Activated naive CD8-positive, alpha-beta T cell treated with anti-CD3 and anti-CD28 coated beads for 36 hours (primary cell): ENCODE results near the gene KCNC4. TPM values are rescaled to one million over a fixed set of nuclear protein-coding genes. Genes with fewer than 3 reads are reported as not detected.

Source experiments
- DNase-seq: peaks from one replicate; pipeline ENCODE4 v3.0.0; 2021
- H3K27ac Mint-ChIP-seq: one replicate; pipeline ENCODE4 v1.8.0; 2022; ENCODE audit warnings: mild to moderate bottlenecking, moderate library complexity, mixed read lengths
- H3K27me3 Mint-ChIP-seq: one replicate; pipeline ENCODE4 v1.8.0; 2022; ENCODE audit warnings: mild to moderate bottlenecking, mixed read lengths
- H3K36me3 Mint-ChIP-seq: one replicate; pipeline ENCODE4 v1.8.0; 2021; ENCODE audit warnings: mild to moderate bottlenecking, mixed read lengths
- H3K4me1 Mint-ChIP-seq: one replicate; pipeline ENCODE4 v1.8.0; 2021; ENCODE audit warnings: mixed read lengths
- H3K4me3 Mint-ChIP-seq: one replicate; pipeline ENCODE4 v1.8.0; 2022; ENCODE audit warnings: mild to moderate bottlenecking, moderate library complexity, mixed read lengths
- H3K9me3 Mint-ChIP-seq: one replicate; pipeline ENCODE4 v1.8.0; 2022; ENCODE audit warnings: mixed read lengths
- total RNA-seq, 2 experiments: library from RNA; stranded (reverse); gene quantifications; one replicate each; pipeline ENCODE4 v1.2.3, GENCODE V29; 2021

Gene KCNC4
- 1 to 10 TPM; 6.9 to 8.0 TPM for total RNA-seq

DNA sequence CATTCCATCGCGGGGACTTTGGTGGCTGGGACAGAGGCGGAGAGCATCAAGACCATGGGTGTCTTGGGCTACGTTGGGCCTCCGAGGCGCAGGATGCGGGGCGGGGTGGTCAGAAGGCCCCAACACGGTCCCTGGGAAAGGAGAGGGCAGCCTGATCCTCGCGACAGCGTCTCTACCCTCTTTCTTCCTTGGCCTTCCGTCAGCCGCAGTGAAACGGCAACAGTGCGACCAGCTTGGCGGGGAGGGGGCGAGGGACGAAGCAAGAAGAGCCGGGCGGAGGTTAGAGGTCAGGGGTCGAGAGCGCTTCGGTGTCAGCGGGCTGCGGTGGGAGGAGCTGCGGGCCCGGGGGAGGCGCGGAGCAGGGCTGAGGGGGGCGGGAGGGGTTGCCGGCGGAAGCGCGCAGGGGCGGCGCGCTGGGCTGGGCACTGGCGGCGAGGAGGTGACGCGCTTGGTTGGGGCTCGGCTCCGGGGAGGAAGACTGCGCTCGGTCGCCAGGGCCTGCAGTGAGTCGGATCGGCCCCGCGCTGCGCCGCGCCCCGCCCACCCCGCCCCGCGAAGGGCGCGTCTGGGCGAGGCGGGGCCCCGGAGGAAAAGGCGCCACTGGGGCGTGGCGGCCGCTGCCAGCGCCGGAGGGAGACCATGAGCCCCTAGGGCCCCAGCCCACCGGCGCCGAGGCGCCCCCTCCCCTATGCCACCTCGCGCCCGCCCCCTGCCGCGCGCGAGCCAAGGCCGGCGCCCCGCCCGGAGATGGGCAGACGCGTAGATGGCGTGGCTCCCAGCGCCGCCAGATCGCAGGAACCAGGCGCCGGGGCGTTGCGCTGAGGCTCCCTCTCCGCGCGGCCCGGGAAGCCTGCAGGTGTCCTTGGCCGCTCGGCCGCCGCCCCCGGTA is at the start of gene KCNC4:
Gene KCNC4, plus strand, starts transcription at position 600 of the 889 bp plus-strand sequence. CDS start 1,186 bp downstream, outside the sequence.
- peak; percentile 93 for DNase-seq
- Mint-ChIP-seq H3K4me3 (peak within 1 kb of the TSS; percentile 87), H3K9me3 (no peaks in the 10 kb centered on the region), H3K27me3 (no peaks in the 10 kb centered on the region), H3K27ac (peak within 1 kb of the TSS; percentile 89), H3K4me1 (peaks cover 49% of the 10 kb centered on the region), H3K36me3 (no peaks in the 10 kb centered on the region)

DNA sequence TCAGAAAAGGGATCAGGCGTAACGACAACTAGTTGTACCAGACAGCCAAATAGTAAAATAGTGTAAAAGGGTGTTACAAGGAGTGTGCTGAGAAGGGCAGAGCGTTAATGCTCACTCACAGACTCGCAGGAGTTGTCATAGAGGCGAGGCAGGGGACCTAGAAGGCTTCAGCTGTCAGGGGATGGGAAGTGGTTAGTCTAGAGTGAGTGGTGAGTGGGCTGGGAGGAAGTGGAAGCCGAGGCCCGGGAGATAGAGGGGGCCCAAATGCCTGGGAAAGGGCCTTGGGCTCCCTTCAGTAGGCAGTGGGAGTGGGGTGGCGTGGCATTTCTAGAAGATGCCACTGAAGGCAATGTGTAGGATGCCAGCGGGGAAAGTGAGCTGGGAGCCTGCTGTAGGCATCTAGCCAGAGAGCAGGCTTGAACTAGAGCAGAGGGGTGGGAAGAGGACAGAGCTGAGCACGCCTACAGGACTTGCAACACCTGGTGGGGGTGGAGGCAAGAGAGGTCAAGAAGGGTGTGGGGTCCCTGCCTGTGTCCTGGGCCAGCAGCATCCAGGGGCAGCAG is 49.5 kb upstream of the KCNC4 start:
- Mint-ChIP-seq H3K27me3 (peaks cover 29% of the 10 kb centered on the region), H3K36me3 (no peaks in the 10 kb centered on the region), H3K27ac (no peak overlapping the region), H3K9me3 (no peaks in the 10 kb centered on the region), H3K4me3 (no peak overlapping the region), H3K4me1 (peaks cover 4% of the 10 kb centered on the region)
- DNase-seq, result no peak

DNA sequence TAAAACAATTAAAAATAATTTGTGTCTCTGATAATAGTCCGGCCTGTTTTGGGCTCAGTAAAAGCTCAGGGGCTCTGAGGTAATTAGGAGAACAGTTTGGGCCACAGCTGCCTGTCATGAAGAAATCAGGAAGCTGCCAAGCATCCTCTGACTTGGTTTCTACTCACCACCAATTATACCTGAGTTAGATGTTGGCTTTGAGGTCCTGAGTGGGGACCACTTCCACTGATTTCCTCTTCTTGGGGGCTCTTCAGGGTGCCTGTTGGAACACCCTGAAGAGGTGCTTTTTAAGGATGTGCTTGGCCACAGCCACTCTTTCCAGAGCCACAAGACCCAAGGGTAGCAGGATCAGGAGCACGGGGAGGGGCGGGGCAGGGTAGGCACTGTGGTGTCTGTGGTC is 48.9 kb upstream of the KCNC4 start:
- Mint-ChIP-seq H3K36me3 (no peaks in the 10 kb centered on the region), H3K9me3 (no peaks in the 10 kb centered on the region), H3K4me3 (no peak overlapping the region), H3K4me1 (peaks cover 4% of the 10 kb centered on the region), H3K27me3 (peaks cover 25% of the 10 kb centered on the region), H3K27ac (no peak overlapping the region)
- DNase-seq, result no peak

DNA sequence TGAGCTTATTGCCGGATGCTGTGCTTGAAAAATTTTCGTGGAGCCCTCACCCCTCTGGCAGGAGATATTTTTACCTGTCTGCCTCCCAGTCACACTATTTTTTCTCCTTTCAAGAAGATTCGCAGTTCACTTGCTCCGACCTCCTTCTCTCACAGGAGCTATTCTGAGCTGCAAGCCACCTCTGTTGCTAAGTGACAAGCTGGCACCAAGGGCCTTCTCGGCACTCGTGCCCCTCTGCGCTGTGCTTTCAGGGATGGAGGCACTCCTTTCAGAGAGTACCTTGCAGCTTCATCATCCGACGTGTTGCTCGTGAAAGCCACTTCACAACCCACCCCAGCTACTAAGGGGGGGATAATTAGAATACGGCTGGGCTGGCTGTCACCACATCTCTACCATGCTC is 48.3 kb upstream of the KCNC4 start:
- Mint-ChIP-seq H3K9me3 (no peaks in the 10 kb centered on the region), H3K4me3 (no peak overlapping the region), H3K27me3 (peaks cover 19% of the 10 kb centered on the region), H3K4me1 (peaks cover 4% of the 10 kb centered on the region), H3K27ac (no peak overlapping the region), H3K36me3 (no peaks in the 10 kb centered on the region)
- DNase-seq, result no peak

DNA sequence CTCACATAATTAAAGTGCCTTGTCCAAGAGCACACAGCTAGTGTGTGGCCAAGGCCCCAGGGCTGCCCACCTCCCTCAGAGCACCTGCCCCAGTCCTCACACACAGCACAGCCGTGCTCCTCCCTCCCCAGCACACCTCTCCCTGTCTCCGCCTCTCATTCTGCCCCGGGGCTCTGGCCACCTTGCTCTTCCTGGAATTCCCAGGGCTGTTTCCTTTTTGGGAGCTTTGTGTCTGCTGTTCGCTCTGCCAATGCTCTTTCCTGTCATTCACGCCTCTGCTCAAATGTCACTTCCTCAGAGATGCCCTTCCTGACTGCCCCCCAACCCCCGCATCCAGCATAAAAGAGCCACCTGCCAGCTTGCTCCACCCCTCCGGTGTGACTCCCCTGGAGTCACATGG is 46.5 kb upstream of the KCNC4 start:
- peaks cover 4% of the 10 kb centered on the region for H3K4me1 Mint-ChIP-seq
- no peaks in the 10 kb centered on the region for H3K9me3 Mint-ChIP-seq
- H3K36me3 Mint-ChIP-seq, result no peaks in the 10 kb centered on the region
- H3K27me3 Mint-ChIP-seq, result peaks cover 9% of the 10 kb centered on the region
- DNase-seq, result no peak
- H3K4me3 Mint-ChIP-seq, result no peak overlapping the region
- H3K27ac Mint-ChIP-seq, result no peak overlapping the region

DNA sequence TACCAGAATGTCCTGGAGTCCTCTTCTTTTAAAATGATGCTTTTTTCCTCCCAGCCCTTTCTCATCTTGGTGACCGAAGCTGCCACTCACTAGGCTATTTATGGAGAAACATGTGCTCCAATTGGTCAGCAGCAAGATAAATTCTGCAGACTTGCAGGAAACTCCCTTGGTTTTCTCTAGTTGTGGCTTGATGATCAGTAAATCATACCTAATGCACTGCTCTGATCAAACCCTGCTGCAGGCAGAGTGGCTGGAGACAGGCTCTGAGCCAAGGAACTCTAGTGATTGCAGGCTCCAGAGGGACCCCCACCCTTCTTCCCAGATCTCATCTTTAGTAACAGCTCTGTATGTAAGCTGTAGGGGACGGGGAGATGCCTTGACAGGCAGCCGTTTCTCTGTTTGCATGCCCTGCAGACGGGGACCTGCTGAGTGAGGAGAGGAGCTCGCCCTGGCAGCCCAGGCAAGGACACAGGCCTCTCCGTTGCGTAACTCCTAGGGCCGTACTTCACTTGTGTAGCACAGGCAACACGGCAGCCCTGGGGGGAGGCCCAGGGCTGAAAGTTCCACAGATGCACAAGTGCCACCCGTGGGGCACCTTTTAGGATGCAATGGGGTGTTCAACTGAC is 45.3 kb upstream of the KCNC4 start:
- Mint-ChIP-seq H3K9me3 (no peaks in the 10 kb centered on the region), H3K27me3 (no peaks in the 10 kb centered on the region), H3K4me3 (no peak overlapping the region), H3K27ac (no peak overlapping the region), H3K36me3 (no peaks in the 10 kb centered on the region), H3K4me1 (peaks cover 4% of the 10 kb centered on the region)
- no peak for DNase-seq

DNA sequence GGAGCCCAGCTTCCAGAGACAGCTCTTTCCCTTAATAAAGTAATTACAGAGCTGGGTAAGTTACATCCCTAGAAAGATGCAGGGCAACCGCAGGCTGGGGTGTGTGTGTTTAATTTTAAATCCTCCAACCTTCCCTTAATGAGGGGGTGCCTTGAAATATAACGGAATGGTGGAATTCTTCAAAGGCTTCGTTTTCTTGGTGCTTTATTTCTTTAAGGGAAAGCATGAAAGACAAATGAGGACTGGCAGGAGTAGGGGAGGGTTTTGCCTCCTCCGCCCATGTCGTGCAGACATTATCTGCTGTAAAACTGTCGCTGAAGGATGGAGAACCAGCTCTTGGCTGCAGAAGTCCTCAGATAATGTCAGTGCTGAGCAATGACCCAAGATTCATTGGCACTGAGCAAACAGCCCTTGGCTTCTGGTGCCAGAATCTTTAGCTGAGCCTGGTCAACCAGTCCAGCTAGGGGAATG is 44.3 kb upstream of the KCNC4 start:
- no peaks in the 10 kb centered on the region for H3K9me3 Mint-ChIP-seq
- no peak for DNase-seq
- H3K27ac Mint-ChIP-seq, result no peak overlapping the region
- H3K4me1 Mint-ChIP-seq, result peaks cover 4% of the 10 kb centered on the region
- H3K27me3 Mint-ChIP-seq, result no peaks in the 10 kb centered on the region
- H3K4me3 Mint-ChIP-seq, result no peak overlapping the region
- no peaks in the 10 kb centered on the region for H3K36me3 Mint-ChIP-seq

DNA sequence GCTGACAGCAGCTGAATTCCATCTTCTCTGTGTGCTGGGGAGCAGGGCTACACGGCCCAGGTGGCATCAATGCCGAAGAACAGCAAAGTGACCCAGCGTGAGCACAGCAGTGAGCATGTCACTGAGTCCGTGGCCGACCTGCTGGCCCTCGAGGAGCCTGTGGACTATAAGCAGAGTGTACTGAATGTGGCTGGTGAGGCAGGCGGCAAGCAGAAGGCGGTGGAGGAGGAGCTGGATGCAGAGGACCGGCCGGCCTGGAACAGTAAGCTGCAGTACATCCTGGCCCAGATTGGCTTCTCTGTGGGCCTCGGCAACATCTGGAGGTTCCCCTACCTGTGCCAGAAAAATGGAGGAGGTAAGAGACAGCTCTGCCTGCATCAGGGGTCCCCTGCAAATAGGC is 43.3 kb upstream of the KCNC4 start:
- no peaks in the 10 kb centered on the region for H3K36me3 Mint-ChIP-seq
- no peak overlapping the region for H3K4me3 Mint-ChIP-seq
- DNase-seq, result no peak
- H3K4me1 Mint-ChIP-seq, result peaks cover 4% of the 10 kb centered on the region
- H3K27ac Mint-ChIP-seq, result no peak overlapping the region
- no peaks in the 10 kb centered on the region for H3K9me3 Mint-ChIP-seq
- H3K27me3 Mint-ChIP-seq, result no peaks in the 10 kb centered on the region

DNA sequence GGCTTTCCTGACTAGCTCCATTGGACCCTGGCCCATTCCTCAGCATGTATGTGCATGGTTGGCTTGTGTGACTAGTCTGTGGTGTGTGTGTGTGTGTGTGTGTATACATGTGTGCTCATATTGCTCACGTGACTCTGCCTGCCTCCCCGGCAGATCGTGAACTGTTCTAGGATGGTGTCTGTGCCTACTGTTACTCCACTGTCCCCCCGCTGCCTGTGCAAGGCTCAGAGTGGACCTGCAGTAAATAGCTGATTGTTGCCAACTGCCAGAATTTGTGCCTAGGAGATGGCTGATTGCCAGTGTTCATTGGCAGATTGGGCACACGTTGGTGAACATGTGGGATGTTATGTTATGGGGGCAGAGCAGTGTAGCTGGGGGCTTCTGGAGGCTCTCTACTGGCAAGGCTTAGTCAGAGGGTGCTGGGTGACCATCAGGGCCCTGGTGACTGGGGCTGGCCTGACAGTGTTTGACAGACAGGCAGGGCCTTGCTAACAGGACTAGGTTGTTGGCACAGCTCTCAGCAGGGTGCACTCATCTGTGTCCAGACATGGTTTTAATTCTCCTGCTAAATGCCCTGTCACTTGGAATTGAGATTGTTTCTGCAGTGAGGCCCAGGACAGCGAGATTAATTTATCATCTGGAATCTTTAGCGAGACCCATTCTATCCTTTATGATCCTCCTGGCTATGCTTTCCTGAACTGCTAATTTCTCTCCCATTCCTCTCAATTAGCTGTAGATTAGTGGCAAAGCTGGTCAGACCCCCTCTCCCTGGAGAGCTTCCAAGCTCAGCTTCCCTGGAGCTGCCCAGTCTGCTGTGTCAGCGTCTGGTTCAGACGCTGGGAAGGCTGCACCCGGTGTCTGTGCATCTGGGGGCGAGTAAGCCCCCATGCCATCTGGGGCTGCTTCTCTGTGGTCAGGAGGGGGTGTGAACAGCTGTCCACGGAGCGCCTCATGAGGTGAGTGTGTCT is 39.1 kb upstream of the KCNC4 start:
- Mint-ChIP-seq H3K4me3 (no peak overlapping the region), H3K36me3 (no peaks in the 10 kb centered on the region), H3K4me1 (no peaks in the 10 kb centered on the region), H3K27ac (no peak overlapping the region), H3K27me3 (peaks cover 4% of the 10 kb centered on the region), H3K9me3 (no peaks in the 10 kb centered on the region)
- DNase-seq, result no peak

DNA sequence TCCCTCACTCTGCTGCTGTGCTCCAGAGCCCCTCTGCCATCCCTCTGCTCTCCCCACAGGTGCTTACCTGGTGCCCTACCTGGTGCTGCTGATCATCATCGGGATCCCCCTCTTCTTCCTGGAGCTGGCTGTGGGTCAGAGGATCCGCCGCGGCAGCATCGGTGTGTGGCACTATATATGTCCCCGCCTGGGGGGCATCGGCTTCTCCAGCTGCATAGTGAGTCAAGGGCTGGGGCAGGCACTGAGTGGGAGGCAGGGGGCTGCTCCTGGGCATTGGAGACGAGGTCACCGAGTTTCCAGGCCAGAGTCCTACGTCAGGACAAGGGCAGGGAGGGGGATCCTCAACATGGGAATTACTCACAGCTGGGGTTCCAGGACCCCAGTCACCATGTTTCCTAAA is 38.1 kb upstream of the KCNC4 start:
- H3K27ac Mint-ChIP-seq, result no peak overlapping the region
- H3K27me3 Mint-ChIP-seq, result peaks cover 4% of the 10 kb centered on the region
- no peak overlapping the region for H3K4me3 Mint-ChIP-seq
- no peaks in the 10 kb centered on the region for H3K36me3 Mint-ChIP-seq
- no peak for DNase-seq
- no peaks in the 10 kb centered on the region for H3K4me1 Mint-ChIP-seq
- H3K9me3 Mint-ChIP-seq, result no peaks in the 10 kb centered on the region

DNA sequence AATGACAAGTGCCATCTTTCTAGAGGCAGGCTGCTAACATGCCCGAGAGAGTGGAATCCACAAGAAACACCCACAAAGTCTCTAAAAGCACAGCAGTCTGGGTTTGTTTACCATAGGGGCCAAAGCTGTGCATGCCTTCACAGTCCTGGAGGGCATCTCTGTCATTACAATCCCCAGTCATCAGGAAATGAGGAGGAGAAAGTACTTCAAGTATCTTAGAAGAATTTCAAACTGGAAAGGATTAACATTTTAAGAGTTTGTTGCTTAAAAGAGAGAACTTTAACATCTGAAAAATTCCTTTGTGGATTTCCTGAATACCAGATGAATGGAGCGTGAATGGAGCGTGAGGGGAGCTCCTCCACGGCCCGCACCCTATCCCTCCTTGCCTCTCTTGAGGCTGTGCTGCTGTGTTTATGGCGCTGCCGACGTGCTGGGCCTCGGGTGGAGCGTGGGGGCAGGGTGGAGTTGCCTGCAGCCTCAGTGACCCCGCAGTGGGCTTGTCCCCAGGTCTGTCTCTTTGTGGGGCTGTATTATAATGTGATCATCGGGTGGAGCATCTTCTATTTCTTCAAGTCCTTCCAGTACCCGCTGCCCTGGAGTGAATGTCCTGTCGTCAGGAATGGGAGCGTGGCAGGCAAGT is 36.5 kb upstream of the KCNC4 start:
- H3K27me3 Mint-ChIP-seq, result peaks cover 4% of the 10 kb centered on the region
- H3K9me3 Mint-ChIP-seq, result no peaks in the 10 kb centered on the region
- no peaks in the 10 kb centered on the region for H3K4me1 Mint-ChIP-seq
- no peak overlapping the region for H3K27ac Mint-ChIP-seq
- H3K4me3 Mint-ChIP-seq, result no peak overlapping the region
- no peaks in the 10 kb centered on the region for H3K36me3 Mint-ChIP-seq
- DNase-seq, result no peak

DNA sequence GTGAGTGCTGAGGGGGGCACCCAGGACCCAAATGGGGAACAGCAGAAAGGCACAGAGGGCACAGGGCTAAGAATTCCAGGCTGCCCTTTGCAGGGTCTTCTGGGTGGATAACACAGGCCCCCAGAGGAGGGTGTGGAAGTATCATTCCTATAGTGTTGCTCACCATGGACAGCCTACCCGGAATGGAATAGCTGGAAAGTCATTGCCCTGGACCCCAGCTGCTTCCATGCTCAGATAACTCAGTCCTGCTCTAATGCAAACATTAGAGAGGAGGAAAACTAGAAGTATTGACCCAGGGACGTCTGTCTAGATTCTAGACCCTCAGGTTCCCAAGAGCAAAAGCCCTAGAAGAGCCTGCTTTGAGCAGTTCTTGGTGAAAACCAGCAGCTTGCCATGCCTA is 35.2 kb upstream of the KCNC4 start:
- no peaks in the 10 kb centered on the region for H3K4me1 Mint-ChIP-seq
- no peaks in the 10 kb centered on the region for H3K9me3 Mint-ChIP-seq
- no peak overlapping the region for H3K27ac Mint-ChIP-seq
- H3K36me3 Mint-ChIP-seq, result no peaks in the 10 kb centered on the region
- H3K4me3 Mint-ChIP-seq, result no peak overlapping the region
- peaks cover 4% of the 10 kb centered on the region for H3K27me3 Mint-ChIP-seq
- no peak for DNase-seq

DNA sequence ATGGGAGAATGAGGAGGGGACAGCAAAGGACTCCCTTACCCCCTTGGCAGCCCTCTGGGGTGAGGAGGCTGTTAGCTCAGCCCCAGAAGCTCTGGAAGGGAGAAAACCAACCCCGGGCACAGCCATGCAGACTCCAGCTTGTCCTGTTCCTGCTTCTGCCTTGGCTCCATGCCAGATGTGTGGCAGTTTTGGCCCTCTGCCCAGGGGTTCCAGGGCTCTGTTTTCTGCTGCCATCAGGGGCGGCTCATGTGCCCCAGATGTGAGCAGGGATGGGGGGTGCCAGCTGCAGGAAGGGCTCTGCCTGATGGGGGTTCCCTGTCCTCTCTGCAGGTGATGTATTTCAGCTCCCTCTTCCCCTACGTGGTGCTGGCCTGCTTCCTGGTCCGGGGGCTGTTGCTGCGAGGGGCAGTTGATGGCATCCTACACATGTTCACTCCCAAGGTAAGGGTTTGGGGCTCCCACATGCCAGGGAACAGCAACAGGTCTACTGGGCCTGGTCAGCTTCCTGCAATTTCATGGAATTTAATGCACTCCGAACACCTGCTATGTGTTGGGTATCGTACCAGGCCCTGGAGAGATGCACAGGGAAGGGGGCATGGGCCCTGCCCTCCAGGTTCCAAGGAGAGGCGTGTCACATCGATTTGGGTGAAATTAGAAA is 33.7 kb upstream of the KCNC4 start:
- no peaks in the 10 kb centered on the region for H3K36me3 Mint-ChIP-seq
- H3K4me3 Mint-ChIP-seq, result no peak overlapping the region
- no peak for DNase-seq

DNA sequence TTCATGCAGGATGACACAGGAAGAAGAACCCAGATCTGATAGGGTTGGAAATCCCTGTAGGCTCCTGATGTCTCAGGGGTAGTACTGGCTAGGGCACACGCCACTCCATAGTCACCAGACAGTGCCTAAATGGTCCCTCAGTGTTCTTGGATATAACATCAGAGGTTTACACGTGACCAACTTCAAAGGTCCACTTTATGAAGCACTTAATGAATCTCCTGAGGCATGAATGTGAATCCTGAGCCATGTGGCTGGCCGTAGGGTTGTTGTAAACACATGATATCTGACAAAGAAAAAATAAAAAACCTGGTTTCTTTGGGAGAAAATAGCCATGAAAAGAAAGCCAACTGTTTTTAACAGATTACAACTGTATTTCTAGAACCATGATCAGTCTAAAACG is 32.3 kb upstream of the KCNC4 start:
- Mint-ChIP-seq H3K4me1 (no peaks in the 10 kb centered on the region), H3K27ac (no peak overlapping the region), H3K4me3 (no peak overlapping the region), H3K9me3 (no peaks in the 10 kb centered on the region), H3K27me3 (peaks cover 4% of the 10 kb centered on the region), H3K36me3 (no peaks in the 10 kb centered on the region)
- no peak for DNase-seq

More for the DNA sequence above, 33.7 kb upstream of the KCNC4 start:
- Mint-ChIP-seq H3K27me3 (peaks cover 4% of the 10 kb centered on the region), H3K4me1 (no peaks in the 10 kb centered on the region), H3K27ac (no peak overlapping the region), H3K9me3 (no peaks in the 10 kb centered on the region)
